CD4-positive, alpha-beta T cell treated with Interleukin-4 for 1 hour (primary cell): ENCODE measurements around the gene EEFSEC.

Experiments used
- DNase-seq, 2 donors: peaks; one replicate each; pipeline ENCODE4 v3.0.0-alpha.2; 2020 to 2022

The EEFSEC gene

GRCh38 chr3:128378631-128379347, 225.5 kb downstream of the EEFSEC start:
- no peak for DNase-seq

- DNase-seq: no peak
Measured at GRCh38 chr3:128379367-128380160, 226.3 kb downstream of the EEFSEC start.

GRCh38 chr3:128380295-128380694, 227.0 kb downstream of the EEFSEC start:
- no peak for DNase-seq

- no peak for DNase-seq
Measured at GRCh38 chr3:128380719-128381118, 227.4 kb downstream of the EEFSEC start.

GRCh38 chr3:128381609-128382008, 228.3 kb downstream of the EEFSEC start:
- no peak for DNase-seq

GRCh38 chr3:128382221-128382807, 229.0 kb downstream of the EEFSEC start:
- DNase-seq: no peak

GRCh38 chr3:128383316-128384235, 230.3 kb downstream of the EEFSEC start:
- DNase-seq: peak in 1 of 2 donors; percentile 51

GRCh38 chr3:128385080-128385832, 232.0 kb downstream of the EEFSEC start:
- no peak for DNase-seq

GRCh38 chr3:128388932-128389331, 235.7 kb downstream of the EEFSEC start:
- DNase-seq: no peak

- no peak for DNase-seq
Measured at GRCh38 chr3:128390867-128391266, 237.6 kb downstream of the EEFSEC start.

GRCh38 chr3:128392021-128392420, 238.7 kb downstream of the EEFSEC start:
- DNase-seq: no peak

- DNase-seq: no peak
Measured at GRCh38 chr3:128392818-128393544, 239.7 kb downstream of the EEFSEC start.

GRCh38 chr3:128394033-128394432, 240.8 kb downstream of the EEFSEC start:
- DNase-seq: no peak

GRCh38 chr3:128395046-128395445, 241.8 kb downstream of the EEFSEC start:
- no peak for DNase-seq

GRCh38 chr3:128395500-128396162, 242.3 kb downstream of the EEFSEC start:
- DNase-seq: no peak

GRCh38 chr3:128397484-128397883, 244.2 kb downstream of the EEFSEC start:
- DNase-seq: no peak

GRCh38 chr3:128398586-128398985, 245.3 kb downstream of the EEFSEC start:
- DNase-seq: no peak

- DNase-seq: no peak
Measured at GRCh38 chr3:128399221-128399915, 246.1 kb downstream of the EEFSEC start.

- DNase-seq: no peak
Measured at GRCh38 chr3:128400671-128401070, 247.4 kb downstream of the EEFSEC start.

GRCh38 chr3:128402319-128402718, 249.0 kb downstream of the EEFSEC start:
- no peak for DNase-seq
